ENCODE results near the gene GPR83.

DNA sequence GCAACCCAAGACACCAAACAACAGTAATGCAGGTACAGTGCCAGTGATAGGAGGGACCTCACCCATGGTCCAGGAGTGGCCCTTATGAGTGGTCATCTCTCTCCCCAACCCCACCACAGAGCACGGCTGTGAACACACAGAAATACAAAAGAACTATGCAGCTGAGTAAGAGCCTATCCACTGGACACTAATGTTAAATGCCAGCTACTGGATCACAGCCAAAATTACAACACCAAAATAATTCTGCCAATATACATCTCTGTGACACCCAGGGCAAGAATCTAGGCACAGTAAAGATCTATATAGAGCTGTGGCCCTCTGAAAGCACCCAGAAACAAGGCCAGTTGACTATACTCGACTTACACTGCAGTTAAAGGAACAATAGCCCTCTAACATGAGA, 22.8 kb upstream of the GPR83 start:
- TF ChIP-seq, protein P1, sequence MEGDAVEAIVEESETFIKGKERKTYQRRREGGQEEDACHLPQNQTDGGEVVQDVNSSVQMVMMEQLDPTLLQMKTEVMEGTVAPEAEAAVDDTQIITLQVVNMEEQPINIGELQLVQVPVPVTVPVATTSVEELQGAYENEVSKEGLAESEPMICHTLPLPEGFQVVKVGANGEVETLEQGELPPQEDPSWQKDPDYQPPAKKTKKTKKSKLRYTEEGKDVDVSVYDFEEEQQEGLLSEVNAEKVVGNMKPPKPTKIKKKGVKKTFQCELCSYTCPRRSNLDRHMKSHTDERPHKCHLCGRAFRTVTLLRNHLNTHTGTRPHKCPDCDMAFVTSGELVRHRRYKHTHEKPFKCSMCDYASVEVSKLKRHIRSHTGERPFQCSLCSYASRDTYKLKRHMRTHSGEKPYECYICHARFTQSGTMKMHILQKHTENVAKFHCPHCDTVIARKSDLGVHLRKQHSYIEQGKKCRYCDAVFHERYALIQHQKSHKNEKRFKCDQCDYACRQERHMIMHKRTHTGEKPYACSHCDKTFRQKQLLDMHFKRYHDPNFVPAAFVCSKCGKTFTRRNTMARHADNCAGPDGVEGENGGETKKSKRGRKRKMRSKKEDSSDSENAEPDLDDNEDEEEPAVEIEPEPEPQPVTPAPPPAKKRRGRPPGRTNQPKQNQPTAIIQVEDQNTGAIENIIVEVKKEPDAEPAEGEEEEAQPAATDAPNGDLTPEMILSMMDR (conservative IDR thresholded peaks at IDR 0.05; ENCODE audit: low read length) = no peak
- no peak for TF ChIP-seq EZH2phosphoT487 (IDR thresholded peaks at IDR 0.05; ENCODE audit: borderline replicate concordance, low read depth, low read length)
